ENCODE data around the gene SORCS2.

Gene SORCS2

DNA sequence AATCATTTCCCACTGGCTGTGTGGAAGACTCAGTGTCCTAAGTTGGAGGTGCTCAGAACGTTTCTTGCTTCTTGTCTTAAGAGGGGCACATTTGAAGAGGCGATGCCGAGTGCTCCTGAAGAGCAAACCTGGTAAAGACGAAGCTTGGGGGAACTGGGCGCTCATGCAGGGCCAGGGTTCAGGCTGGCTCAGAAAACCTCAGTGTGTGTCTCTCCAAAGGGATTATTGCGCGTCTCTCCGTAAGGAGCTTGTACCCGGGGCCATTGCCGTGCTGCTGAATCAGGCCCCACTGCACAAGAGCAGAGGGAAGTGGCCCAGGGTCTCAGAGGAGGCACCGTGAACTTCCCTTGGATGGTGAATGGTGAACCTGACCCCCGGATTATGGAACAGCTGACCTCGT, 198.0 kb downstream of the SORCS2 start:
- DNase-seq (ENCODE audit: low spot score), result no peak
- POLR2A ChIA-PET (ENCODE audit: low non-redundant PET), result no interaction called here
- CTCF ChIA-PET, result interaction anchor here (0.5 kb wide), 1 partner anchor 72 kb away, joined by 3 read pairs; no protein-coding TSS in a partner anchor
- TF ChIP-seq, protein P1, sequence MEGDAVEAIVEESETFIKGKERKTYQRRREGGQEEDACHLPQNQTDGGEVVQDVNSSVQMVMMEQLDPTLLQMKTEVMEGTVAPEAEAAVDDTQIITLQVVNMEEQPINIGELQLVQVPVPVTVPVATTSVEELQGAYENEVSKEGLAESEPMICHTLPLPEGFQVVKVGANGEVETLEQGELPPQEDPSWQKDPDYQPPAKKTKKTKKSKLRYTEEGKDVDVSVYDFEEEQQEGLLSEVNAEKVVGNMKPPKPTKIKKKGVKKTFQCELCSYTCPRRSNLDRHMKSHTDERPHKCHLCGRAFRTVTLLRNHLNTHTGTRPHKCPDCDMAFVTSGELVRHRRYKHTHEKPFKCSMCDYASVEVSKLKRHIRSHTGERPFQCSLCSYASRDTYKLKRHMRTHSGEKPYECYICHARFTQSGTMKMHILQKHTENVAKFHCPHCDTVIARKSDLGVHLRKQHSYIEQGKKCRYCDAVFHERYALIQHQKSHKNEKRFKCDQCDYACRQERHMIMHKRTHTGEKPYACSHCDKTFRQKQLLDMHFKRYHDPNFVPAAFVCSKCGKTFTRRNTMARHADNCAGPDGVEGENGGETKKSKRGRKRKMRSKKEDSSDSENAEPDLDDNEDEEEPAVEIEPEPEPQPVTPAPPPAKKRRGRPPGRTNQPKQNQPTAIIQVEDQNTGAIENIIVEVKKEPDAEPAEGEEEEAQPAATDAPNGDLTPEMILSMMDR (conservative IDR thresholded peaks at IDR 0.05; ENCODE audit: low read depth), result no peak
- H3K27ac ChIP-seq, result no peak overlapping the region

DNA sequence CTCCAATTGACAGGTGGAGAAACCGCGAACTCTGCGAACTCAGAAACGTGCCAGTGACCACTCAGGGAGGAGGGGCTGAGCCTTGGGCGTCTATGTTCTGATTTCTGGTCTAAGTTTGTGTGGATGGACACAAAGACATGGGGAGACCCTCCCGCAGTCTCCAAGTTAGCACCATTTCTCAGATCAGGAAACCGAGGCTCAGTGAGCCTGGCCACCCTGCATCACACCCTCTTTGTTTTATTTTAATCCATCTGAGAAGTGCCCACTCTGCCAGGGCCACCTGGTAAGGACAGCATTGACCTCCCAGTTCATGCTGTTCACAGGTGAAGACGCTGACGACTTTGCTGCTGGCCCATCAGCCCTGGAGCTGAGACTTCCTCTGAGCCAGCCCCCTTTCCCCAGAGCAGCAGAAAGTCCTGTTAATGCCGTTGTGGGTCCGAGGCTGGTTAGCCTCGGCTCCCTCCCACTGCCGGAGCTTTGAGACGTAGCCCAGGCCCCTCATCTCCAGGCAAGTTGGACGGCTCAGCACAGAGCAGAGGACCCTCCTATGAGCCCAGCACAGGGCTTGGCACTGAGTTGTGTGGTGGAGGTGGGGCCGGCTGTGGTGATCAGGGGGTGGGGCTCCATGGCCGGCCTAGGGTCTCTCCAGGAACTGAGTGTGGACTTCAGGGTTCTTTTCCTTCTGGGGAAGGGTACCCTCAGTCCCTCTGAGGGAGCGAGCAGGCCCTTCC, 198.7 kb downstream of the SORCS2 start:
- DNase-seq (ENCODE audit: low spot score), result no peak
- POLR2A ChIA-PET (ENCODE audit: low non-redundant PET), result no interaction called here
- TF ChIP-seq, protein P1 (conservative IDR thresholded peaks at IDR 0.05; ENCODE audit: low read depth), result no peak
- CTCF ChIA-PET, result no interaction called here
- H3K27ac ChIP-seq, result no peak overlapping the region

DNA sequence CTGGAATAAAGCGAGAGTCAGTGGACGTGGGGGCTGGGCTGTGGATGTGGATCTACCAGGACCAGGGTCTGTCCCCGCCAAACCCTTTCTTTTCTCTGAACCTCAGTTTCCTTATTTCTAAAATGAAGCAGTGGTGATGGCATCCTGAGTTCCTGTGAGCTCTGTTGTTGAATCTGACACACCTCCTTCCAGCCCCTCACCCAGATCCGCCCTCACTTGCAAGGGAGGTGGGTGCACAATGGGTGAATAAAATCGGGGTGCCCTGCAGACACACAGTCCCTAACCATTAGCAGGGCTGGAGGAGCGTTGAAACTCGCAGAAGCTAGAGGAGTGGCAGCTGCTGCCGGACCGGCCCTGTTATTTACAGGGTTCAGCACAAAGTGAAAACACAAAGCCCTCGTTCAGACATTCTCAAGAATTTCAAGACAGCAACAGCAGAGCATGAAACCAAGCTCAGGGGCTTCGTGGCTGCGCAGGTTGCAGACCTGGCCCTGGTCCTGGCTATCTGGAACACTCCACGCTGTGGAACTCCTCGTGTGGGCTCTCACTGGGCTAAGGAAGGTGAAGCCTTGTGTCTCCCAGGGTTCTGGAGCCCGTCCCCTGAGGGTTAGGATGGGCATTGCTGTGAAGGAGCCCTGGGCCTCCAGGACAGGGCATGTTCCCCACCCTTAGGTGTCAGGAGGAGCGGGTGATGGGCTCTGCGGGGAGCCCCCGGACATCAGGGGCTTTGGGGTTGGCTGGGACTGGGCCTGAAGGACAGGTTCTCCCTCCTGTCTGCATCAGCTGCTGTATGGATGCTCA, 199.5 kb downstream of the SORCS2 start:
- no peak overlapping the region for H3K27ac ChIP-seq
- POLR2A ChIA-PET (ENCODE audit: low non-redundant PET), result no interaction called here

DNA sequence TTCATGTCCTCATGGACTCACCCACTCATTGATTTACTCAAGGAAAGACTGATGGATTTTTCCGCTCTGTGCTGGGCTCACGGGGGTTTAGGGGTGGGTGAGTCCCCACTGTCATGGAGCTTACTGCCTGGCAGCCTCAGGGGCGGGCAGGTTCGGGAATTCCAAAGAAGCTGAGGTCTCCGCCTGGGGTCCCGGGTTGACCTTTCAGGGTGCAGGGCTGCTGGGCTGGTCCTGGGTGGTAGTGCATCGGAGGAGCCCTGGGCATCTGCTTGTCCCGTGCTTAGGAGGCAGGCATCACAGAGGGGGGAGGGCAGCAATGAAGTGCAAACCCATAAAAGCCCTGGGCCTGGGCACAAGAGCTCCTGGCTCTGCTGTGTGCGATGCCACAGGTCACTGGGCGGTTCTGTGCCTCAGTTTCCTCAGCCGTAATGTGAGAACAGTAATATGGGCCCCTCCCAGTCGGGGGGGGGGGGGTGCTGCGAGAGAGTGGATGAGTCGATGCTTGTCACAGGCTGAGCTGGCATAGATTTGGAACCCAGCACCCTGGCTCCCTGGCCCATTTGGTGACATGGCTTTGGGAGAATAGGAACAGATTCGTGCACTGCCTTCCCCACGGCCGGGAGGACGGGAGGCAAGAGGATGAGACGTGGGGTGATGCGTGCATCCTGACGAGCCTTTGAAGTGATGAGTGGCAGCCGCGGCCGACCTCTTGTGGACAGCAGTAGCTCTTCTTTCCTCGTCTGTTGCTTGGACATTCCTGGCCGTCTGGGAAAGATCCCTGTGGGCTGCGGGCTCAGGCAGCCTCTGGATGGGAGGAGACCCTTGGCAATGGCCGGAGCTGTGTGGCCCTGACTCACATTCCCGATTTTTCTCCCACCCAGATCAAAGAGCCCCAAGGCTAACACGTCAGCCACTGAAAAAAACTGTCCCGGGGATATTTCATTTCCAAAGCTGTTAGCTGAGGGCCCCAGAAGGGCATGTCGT, 200.4 kb downstream of the SORCS2 start:
- DNase-seq (ENCODE audit: low spot score), result no peak
- ChIA-PET POLR2A (ENCODE audit: low non-redundant PET) (interaction anchor here (0.6 kb wide), 1 partner anchor 38 kb away, joined by 3 read pairs; no protein-coding TSS in a partner anchor), CTCF (no interaction called here)

More for the DNA sequence above, 199.5 kb downstream of the SORCS2 start:
- CTCF ChIA-PET, result no interaction called here
- TF ChIP-seq, protein P1 (conservative IDR thresholded peaks at IDR 0.05; ENCODE audit: low read depth), result no peak
- no peak for DNase-seq (ENCODE audit: low spot score)

DNA sequence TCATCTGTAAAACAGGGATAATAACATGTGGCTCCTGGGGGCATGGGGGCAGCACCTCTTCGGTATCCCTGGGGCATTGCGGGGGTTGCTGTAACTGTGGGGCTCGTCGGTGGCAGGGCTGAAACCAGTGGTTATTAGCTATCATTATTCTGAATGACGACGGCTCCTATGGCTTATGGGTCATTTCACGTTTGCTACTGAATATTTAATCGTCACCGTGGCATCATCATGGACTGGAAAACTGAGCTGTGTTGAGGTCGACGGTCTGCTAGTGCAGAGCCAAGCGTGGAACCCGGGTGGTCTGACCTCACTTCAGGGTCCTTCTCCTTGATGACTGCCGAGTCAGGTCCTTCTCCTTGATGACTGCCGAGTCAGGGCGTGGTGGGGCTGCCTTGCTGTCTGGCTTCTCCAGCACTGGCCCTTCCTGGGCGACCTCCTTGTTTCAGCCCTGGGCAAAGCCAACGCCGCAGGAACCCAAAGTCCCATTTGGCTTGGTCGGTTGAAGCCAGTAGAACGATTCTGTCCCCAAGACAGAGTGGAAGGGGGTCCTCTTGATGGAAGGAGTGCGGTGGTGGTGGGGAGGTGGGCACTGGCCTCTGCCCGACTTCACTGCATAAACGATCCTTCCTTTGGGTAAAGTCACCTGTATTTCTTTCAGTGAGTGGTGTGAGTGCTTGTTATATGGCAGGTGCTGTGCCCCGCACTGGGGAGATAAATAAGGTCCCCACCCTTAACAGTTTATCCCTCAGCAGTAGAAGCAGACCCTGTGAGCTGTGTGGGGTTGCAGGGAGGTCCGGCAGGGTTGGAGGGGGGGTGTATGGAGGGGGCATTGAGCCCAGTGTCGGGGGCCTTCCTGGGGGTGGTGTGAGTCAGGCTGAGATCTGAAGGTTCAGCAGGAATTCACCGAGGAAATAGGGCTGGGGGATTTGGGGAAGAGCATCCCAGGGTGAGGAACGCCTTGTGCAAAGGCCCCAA, 201.6 kb downstream of the SORCS2 start:
- H3K27ac ChIP-seq, result no peak overlapping the region
- TF ChIP-seq, protein P1 (conservative IDR thresholded peaks at IDR 0.05; ENCODE audit: low read depth), result no peak
- POLR2A ChIA-PET (ENCODE audit: low non-redundant PET), result no interaction called here
- DNase-seq (ENCODE audit: low spot score), result no peak
- CTCF ChIA-PET, result no interaction called here

More for the DNA sequence above, 200.4 kb downstream of the SORCS2 start:
- no peak overlapping the region for H3K27ac ChIP-seq
- TF ChIP-seq, protein P1 (conservative IDR thresholded peaks at IDR 0.05; ENCODE audit: low read depth), result no peak

Measured in RWPE1 (cell line).